NCI-H2196 treated with DMSO at 0.1 percent for 48 hours (cell line): ENCODE results near the gene MAP3K10.

Source experiments
- DNase-seq: peaks from one replicate; lab custom pipeline; 2025; ENCODE audit not compliant: unreplicated experiment; lab: John Stamatoyannopoulos, UW

Gene MAP3K10

DNA sequence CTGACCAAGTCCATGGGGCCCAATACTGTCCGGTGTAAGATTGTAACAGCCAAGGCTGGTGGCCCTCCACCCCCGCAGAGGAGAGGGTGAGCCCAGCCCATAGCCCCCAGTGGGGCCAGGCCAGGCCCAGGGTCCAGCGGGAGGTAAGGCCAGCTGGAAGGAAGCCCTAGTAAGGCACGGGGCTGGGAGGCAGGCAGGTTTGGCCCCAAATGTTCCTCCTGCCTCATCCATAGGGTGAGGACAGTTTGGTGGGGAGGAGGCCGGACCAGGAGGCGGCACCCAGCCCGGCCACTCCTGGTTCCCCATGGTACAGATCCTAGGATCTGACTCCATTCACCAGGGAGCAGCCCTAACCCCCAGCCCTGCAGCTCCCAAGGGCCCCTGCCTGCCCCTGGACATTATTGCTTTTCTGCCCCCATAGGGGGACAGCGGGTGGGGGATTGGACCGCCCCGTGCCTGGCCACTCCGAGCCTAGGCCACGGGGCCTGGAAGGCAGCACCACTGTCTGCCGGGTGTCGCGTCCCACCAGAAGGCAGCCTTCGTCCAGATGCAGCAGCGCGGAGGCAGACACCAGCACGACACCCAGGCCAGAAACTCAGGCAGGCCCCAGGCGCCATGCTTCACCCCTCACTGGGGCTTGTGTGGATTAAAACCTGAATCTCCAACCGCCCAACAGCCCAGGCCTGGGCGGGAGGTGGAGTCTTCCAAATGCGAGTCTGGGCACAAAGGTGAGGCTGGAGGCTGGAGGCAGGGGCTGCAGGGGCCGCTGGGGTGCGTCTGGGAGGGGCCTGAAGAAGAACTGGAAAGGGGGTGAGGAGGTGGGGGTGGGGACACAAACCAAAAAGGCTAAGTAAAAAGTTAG lies 42.0 kb downstream of the MAP3K10 start:
- no peak for DNase-seq

DNA sequence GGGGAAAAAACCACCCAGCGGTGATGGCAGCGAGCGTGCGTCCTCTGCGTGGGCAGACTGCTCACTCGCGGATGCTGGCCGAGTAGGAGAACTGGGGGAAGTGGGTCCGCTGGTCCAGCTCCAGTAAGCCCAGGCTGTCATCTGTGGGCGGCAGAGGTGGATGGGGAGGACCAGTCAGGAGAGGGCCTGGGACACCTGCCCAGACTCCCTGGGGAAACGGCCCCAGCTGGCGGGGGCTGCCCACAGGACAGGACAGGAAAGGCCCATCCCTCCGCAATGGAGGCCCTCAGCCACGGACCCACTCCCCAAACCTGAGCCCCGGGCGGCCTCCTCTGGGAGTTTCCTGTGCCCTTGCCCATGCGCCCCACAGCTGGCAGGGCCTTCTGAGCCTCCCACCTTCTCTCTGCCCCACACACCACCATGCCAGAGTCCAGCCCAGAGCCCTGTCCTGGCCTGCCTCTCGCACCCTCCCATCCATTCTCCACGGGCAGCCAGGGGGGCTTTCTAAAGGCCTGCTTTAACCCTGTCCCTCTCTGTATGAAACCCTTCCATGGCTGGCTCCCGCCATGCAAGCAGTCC lies 42.7 kb downstream of the MAP3K10 start:
- no peak for DNase-seq

DNA sequence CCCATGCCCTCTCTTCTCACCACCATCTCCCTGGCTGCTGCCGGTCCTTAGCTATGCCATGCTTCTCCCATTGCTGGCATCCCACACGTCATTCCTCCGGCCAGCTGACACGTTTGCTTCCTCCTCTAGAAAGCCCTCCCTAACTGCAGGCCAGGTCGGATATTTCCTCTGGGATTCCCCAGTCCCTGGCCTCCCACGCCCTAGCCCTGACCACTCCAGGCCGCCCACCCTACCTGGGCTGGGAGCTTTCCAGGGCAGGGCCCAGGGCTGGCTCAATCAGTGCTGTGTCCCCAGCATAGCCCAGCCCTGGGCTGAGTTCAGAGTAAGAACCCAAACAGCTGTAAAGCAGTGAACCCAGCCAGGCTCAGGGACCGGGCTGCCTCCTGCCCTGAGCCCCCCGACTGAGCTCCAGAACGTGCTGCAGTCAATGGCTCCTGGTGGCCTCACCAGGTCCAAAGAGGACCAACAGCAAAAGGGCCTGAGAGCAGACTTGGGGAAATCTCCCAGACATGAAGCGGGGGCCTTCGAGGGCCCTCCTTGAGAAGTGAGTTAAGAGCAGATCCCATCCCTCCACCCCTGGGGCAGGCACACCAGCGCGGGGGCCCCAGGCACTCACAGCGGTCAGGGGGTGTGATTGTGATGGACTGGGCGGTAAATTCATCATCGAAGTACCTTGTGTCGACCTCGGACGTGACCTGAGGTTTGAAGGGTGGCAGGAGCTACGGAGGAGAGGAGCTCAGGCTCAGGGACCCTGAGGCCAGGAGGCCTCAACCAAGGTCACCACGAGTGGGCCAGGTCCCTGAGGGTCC lies 43.4 kb downstream of the MAP3K10 start:
- DNase-seq = no peak

DNA sequence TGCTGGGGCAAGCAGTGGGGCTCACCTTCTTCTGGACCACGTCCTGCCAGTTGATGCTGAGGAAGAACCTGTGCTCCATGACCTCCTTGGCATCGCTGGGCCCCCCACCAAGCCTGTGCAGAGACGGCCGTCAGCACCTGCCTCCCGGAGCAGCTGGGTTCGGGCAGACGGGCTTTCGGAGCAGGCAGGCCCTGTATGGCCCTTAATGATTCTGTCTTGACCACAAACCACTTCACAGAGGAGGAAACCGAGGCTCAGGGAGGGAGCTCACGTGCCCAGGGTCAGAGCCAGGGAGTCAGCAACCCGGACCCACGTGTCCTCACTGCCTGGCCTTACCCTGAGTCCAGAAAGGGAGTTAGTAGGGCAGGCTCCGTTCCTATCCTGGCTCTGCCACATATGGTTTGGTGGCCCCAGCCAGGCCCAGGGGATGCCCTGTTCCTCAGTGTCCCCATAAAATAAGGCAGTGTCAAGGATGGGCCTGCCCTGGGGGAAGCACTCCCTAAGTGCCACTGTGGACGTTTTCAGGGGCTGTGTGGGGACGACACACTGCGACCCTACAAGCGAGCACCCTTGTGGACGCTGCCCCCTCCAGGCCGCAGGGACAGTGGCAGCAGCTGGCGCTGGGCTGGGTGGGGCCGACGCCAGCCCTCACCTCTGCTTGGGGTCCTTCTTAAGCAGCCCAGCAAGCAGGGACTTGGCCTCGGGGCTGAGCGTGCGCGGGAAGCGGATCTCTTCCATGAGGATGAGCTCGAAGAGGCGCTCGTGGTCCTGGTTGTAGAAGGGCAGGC lies 44.2 kb downstream of the MAP3K10 start:
- no peak for DNase-seq

- DNase-seq = no peak
Measured at GRCh38 chr19:40236026-40236355, 44.8 kb downstream of the MAP3K10 start.

GRCh38 chr19:40236366-40236765 lies 45.1 kb downstream of the MAP3K10 start:
- DNase-seq = no peak

- no peak for DNase-seq
Measured at GRCh38 chr19:40237791-40238190, 46.6 kb downstream of the MAP3K10 start.

DNA sequence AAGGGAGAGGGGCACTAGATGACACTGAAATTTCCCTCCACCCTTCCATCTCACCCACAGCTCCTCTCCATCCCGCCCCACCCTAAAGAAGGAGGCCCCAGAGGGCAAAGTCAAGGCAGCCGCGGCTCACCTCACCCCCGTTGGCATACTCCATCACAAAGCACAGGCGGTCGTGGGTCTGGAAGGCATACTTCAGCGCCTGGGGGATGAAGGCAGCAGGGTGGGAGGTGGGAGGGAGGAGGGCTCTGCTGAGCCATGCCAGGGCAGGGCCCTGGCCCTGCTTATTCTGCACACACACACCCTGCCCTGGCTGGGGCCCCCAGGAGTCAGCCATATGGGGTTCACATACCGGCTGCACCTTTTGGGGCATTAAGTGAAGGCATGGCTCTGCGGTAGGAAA lies 47.5 kb downstream of the MAP3K10 start:
- no peak for DNase-seq

DNA sequence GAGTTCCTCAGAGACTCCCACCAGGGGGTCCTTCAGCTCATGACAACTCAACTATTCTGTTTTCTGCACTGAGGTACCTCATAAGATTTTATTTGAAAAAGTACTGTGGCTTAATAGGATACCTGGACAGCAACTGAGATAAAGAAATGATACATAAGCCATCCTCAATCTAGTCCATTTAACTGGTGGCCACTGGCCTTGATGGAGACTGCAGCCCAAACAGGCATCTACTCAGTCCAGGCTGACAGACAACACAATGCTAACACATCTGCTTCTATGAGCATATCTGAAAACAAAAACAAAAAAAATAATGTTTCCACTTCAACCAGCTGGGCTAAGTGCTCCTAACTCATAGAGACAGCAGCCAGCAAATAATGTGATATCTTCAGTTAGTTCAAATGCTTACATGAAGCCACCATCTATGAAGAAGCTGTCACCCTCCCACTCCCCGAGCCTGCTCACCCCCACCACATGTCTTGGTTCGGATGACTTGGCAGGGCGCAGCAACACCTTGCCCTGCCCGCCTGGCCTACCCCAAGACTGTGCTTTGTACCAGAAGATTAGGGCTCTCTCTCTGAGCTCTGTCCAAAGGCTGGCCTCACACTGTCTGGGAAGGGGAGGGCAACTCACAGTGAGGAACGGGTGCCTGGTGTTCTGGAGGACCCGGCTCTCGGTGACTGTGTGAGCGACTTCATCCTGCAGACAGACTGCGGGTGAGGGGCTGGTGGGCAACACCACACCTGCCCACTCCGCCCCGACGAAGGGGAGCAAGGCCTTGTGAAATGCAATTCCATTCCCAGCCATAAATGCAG lies 48.4 kb downstream of the MAP3K10 start:
- no peak for DNase-seq

- no peak for DNase-seq
Measured at GRCh38 chr19:40240332-40240731, 49.1 kb downstream of the MAP3K10 start.

- no peak for DNase-seq
Measured at GRCh38 chr19:40241125-40241808, 50.0 kb downstream of the MAP3K10 start.

DNA sequence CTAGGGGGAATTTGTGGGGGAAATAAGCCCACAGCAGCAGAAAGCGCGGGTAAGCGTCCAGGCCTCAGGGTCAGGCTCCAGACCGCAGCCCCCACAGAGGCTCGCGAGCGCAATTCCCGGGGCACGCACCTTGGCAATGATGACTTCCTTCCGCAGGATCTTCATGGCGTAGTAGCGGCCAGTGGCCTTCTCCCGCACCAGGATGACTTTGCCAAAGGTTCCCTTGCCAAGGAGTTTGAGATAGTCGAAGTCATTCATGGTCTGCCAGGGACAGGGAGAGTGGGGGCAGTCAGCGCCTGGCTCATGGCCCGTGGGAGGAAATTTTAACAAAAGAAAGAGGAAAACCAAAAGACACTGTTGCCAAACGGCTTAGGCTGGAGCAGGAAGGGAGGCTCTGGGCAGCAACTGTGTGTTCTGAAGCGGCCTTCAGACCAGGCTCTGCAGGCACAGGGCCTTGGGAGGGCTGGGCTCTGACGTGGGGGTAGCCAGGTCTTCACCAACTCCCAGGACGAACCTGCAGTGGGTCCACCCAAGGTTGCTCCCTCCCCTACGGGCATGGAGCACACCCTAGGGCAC lies 50.7 kb downstream of the MAP3K10 start:
- no peak for DNase-seq

DNA sequence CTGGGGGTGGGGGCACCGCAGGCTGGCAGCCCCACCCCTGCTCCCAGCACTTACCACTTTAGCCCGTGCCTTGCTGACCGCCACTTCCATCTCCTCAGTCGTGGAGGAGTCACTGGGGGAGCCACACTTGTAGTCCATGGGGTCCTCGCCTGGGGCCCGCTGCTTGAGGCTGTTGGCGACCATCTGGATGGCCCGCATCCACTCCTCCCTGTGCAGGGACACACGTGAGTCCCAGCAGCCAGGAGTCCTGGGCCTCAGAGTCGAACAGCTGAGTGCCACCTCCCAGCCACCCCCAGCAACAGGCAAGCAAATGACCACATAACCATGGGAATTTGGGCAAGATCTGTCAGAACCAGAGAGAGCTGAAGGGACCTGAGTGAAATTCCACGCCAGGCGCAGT lies 51.3 kb downstream of the MAP3K10 start:
- no peak for DNase-seq

DNA sequence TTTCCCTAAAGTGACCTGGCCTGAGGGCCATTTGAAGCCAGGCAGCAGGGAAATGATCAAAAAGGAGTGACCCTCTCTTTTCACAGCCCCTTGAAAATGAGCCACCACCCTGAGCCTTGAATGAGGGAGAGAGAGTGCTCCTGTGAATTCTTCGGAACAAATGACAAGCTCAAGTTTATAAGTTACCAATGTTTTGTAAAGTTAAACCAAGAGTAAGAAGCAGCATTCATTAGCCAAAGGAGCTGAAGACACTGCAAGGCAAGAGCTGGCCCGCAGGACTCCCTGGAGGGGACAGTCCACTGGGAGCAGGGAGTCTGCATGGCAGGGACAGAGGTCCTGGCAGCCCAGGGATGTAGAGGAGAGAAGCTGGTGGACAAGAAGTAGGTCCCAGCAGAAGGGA lies 52.0 kb downstream of the MAP3K10 start:
- no peak for DNase-seq

DNA sequence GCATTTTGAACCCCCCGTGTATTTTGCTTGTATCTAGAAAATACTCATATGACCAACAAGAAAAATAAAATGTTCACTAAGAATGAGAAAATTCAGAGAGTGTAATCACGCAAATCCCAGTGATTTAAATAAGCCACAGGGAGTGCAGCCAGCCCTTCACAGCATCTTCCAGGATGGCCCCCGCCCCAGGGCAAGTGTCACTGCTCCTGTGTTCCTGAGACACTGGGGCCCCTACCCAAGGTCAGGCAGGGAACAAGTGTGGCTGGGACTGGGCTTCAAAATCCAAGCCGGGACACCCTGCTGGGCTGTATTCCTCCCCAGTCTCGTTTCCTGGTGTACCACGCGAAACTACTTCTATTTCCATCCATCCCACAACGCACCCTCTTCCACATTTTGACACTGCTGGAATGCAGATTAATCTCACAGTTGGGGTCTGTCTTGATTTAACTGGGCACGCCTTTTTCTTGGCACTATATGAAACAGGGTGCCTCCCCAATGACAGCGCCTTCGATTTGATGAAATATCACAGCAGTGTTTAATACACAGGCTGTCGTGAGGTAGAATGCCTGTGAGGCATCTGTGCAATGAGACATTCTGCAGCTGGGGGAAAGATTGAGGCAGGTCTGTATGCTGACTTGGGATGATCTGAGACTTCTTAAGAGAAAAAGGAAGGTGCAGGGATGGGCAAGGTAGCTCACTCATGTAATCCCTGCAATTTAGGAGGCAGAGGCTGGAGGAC lies 53.5 kb downstream of the MAP3K10 start:
- no peak for DNase-seq

- DNase-seq = no peak
Measured at GRCh38 chr19:40245506-40246128, 54.4 kb downstream of the MAP3K10 start.

DNA sequence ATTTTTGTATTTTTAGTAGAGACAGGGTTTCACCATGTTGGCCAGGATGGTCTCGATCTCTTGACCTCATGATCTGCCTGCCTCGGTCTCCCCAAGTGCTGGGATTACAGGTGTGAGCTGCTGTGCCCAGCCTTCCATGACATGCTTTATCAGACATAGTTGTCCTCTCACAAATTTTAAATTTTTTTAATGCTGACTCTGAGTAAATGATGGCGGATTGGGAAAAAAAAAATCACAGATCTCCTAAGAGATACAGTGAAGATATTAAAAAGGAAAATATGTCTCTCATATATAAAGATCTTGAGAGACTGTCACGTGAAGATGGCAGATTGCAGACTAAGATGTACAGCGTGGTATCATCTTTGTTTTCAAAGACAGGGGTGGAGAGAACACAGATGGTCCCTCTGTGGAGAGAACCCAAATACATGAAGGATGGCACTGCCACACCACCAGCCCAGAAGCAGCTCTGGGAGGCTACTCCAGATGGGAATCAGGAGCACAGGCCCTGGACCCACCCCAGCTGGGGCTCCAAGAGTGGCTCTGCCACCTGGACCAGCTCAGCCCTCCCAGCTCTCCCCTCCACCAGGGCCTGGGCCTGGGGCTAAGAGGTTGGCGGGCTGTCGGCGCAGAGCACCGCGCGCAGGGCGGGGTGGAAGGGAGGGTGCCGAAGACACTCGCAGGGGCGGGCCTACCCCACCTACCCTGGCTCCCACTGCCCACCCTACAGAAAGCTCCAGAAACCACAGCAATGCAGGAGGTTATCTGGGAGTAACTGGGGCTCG lies 55.3 kb downstream of the MAP3K10 start:
- DNase-seq = no peak

DNA sequence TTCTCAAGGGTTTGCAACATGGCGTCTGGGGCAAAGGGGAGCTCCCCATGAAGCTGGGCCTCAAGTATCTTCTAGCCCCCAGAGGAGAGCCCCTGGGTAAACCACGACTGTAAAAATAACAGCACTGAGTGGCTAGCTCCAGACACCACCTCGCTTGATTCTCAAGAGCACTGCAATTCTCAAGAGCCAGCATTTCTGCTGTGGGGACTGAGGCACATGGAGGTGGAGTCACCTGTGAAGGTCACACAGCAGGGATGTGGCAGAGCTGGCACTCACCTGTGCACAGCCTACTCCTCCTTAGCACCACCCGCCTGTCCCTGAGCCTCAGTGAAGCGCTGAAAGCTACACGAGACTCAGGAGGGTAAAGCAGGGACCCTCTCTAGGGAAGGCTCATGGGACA lies 56.0 kb downstream of the MAP3K10 start:
- no peak for DNase-seq
